ENCODE data around the gene PLS3.

The PLS3 gene

GRCh38 chrX:115693476-115693875, 132.5 kb downstream of the PLS3 start:
- no peak for DNase-seq (ENCODE audit: low spot score)

GRCh38 chrX:115694028-115694427, 133.1 kb downstream of the PLS3 start:
- DNase-seq (ENCODE audit: low spot score): no peak

DNA sequence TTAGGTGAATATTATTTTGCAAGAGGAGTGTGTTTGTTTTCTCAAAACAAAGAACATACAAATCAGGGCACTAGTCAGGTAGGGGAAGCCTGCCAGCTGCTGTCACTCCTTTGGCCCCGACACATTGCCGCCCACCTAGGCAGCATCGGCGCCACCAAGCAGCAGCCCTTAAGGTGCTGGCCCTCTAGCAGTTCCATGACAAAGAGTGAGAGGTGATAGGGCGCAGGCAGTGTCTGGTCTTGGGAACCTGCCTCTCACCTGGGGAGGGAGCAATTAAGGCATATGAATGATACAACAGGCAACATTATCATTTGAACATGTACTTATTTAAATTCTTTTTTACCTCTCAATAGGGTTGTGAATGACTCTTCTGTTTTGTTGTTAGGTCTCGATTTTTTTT, 135.1 kb downstream of the PLS3 start:
- DNase-seq (ENCODE audit: low spot score): no peak

DNA sequence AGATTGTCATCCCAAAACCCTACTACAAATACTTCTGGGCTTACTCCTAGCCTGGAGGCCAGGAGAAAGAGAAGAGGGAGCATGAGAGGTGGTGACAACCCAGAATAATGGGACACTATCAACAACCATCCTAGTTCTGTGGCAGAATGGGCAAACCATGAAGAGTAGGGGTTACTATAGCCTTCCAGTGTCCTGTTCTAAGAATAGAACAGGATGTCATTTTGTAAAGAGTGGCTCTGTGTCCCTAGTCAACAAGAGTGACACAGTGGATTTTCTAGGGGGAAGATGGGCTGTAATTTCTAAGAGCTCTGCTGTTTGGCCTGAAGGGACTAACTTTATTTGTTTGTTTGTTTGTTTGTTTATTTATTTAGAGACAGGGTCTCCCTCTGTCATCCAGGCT, 136.0 kb downstream of the PLS3 start:
- DNase-seq (ENCODE audit: low spot score): no peak

- DNase-seq (ENCODE audit: low spot score): no peak
Measured at GRCh38 chrX:115697806-115698205, 136.8 kb downstream of the PLS3 start.
